OCI-LY1 (cell line): ENCODE data around the gene COQ2.

ENCODE experiments used
- H2AFZ ChIP-seq: fragments of 200-600 bp; sonication (generic), shearing (Covaris generic); 2 replicates; pipeline ENCODE4 v1.6.0; 2014; ENCODE audit warnings: antibody characterized with exemption, mild to moderate bottlenecking, low read length
- H3F3A ChIP-seq: fragments of 200-600 bp; sonication (generic), shearing (Covaris generic); 2 replicates; pipeline ENCODE4 v1.6.0; 2014; ENCODE audit warnings: mild to moderate bottlenecking, antibody characterized with exemption, low read length, moderate library complexity; ENCODE audit not compliant: insufficient read depth
- H3K27ac ChIP-seq: fragments of 200-600 bp; sonication (generic); 2 replicates; pipeline ENCODE4 v1.5.1; 2014; ENCODE audit warnings: low read length, mixed run types, mild to moderate bottlenecking, low read depth; ENCODE audit not compliant: poor library complexity, severe bottlenecking
- H3K27me3 ChIP-seq: fragments of 200-600 bp; sonication (generic); 2 replicates; pipeline ENCODE4 v1.6.0; 2014; ENCODE audit warnings: antibody characterized with exemption, mild to moderate bottlenecking, low read length, moderate library complexity; ENCODE audit not compliant: insufficient read depth
- H3K36me3 ChIP-seq: fragments of 200-600 bp; sonication (generic); 2 replicates; pipeline ENCODE4 v1.6.1; 2014; ENCODE audit warnings: mild to moderate bottlenecking, antibody characterized with exemption, low read length, moderate library complexity, mixed read lengths; ENCODE audit not compliant: insufficient read depth
- H3K4me1 ChIP-seq: fragments of 200-600 bp; sonication (generic); 2 replicates; pipeline ENCODE4 v1.5.1; 2014; ENCODE audit warnings: mild to moderate bottlenecking, low read length, moderate library complexity; ENCODE audit not compliant: insufficient read depth, severe bottlenecking
- H3K4me2 ChIP-seq: fragments of 200-600 bp; sonication (generic), shearing (Covaris generic); 2 replicates; pipeline ENCODE4 v1.6.1; 2014; ENCODE audit warnings: low read length
- H3K4me3 ChIP-seq: fragments of 200-600 bp; sonication (generic); 2 replicates; pipeline ENCODE4 v1.5.1; 2014; ENCODE audit warnings: low read length, low read depth, mild to moderate bottlenecking, mixed read lengths; ENCODE audit not compliant: poor library complexity, severe bottlenecking
- H3K79me2 ChIP-seq: fragments of 200-600 bp; shearing (Covaris generic); 2 replicates; pipeline ENCODE4 v1.6.1; 2016; ENCODE audit warnings: mixed run types, low read length, mixed read lengths; ENCODE audit not compliant: insufficient read depth
- H3K9ac ChIP-seq: fragments of 200-600 bp; sonication (generic), shearing (Covaris generic); 2 replicates; pipeline ENCODE4 v1.6.1; 2014; ENCODE audit warnings: mild to moderate bottlenecking, low read length, mixed read lengths
- H3K9me2 ChIP-seq: fragments of 200-600 bp; sonication (generic), shearing (Covaris generic); 2 replicates; pipeline ENCODE4 v1.6.1; 2014; ENCODE audit warnings: low read depth, mild to moderate bottlenecking, low read length, mixed read lengths
- H3K9me3 ChIP-seq: fragments of 200-600 bp; shearing (Covaris generic); 2 replicates; pipeline ENCODE4 v1.6.1; 2014; ENCODE audit warnings: low read length, mixed read lengths
- H4K20me1 ChIP-seq: fragments of 200-600 bp; sonication (generic), shearing (Covaris generic); 2 replicates; pipeline ENCODE4 v1.6.0; 2016; ENCODE audit warnings: mild to moderate bottlenecking, low read length; ENCODE audit not compliant: insufficient read depth
- EZH2 ChIP-seq: fragments of 200-600 bp; sonication (generic), shearing (Covaris generic); IDR thresholded peaks from 2 replicates; pipeline ENCODE4 v1.8.0; 2017; ENCODE audit warnings: borderline replicate concordance, mixed run types, mild to moderate bottlenecking, antibody characterized with exemption, low read length, moderate library complexity, mixed read lengths
- TF ChIP-seq, protein P1 (sequence below): fragments of 200-600 bp; sonication (generic), shearing (Covaris generic); IDR thresholded peaks from 2 replicates; pipeline ENCODE4 v1.5.1; 2017; ENCODE audit warnings: mild to moderate bottlenecking, antibody characterized with exemption, low read length, moderate library complexity, mixed read lengths

The COQ2 gene

DNA sequence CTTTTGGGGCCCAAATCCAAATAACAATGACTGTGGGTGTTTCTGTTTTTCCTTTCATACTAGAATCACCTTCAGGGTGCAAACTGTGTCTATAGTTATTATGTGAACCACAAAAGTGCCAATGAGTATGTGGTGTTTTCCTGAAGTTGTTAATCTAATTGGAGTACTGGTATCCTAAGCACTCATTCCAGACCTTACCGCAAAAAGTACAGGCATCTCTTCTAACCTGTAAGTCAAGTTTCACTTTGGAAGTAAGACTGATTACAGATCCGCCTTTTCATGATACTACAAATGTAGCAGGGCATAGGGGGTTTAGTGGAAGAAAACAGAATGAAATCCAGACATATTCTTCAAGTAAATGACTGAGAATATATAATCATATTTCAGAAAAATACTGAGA lies 16.1 kb downstream of the COQ2 start:
- H3K4me3 ChIP-seq = no peak overlapping the region
- TF ChIP-seq EZH2 = no peak
- TF ChIP-seq, protein P1, sequence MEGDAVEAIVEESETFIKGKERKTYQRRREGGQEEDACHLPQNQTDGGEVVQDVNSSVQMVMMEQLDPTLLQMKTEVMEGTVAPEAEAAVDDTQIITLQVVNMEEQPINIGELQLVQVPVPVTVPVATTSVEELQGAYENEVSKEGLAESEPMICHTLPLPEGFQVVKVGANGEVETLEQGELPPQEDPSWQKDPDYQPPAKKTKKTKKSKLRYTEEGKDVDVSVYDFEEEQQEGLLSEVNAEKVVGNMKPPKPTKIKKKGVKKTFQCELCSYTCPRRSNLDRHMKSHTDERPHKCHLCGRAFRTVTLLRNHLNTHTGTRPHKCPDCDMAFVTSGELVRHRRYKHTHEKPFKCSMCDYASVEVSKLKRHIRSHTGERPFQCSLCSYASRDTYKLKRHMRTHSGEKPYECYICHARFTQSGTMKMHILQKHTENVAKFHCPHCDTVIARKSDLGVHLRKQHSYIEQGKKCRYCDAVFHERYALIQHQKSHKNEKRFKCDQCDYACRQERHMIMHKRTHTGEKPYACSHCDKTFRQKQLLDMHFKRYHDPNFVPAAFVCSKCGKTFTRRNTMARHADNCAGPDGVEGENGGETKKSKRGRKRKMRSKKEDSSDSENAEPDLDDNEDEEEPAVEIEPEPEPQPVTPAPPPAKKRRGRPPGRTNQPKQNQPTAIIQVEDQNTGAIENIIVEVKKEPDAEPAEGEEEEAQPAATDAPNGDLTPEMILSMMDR = no peak
- no peaks in the 10 kb centered on the region for H4K20me1 ChIP-seq
- H3K9ac ChIP-seq = no peak overlapping the region
- peaks cover 14% of the 10 kb centered on the region for H3K36me3 ChIP-seq
- H3K9me3 ChIP-seq = no peaks in the 10 kb centered on the region
- no peak overlapping the region for H2AFZ ChIP-seq
- no peak overlapping the region for H3K27ac ChIP-seq
- no peak overlapping the region for H3K4me2 ChIP-seq
- no peaks in the 10 kb centered on the region for H3K4me1 ChIP-seq
- H3K79me2 ChIP-seq = no peaks in the 10 kb centered on the region
- no peaks in the 10 kb centered on the region for H3K9me2 ChIP-seq
- H3F3A ChIP-seq = no peaks in the 10 kb centered on the region
- H3K27me3 ChIP-seq = no peaks in the 10 kb centered on the region

DNA sequence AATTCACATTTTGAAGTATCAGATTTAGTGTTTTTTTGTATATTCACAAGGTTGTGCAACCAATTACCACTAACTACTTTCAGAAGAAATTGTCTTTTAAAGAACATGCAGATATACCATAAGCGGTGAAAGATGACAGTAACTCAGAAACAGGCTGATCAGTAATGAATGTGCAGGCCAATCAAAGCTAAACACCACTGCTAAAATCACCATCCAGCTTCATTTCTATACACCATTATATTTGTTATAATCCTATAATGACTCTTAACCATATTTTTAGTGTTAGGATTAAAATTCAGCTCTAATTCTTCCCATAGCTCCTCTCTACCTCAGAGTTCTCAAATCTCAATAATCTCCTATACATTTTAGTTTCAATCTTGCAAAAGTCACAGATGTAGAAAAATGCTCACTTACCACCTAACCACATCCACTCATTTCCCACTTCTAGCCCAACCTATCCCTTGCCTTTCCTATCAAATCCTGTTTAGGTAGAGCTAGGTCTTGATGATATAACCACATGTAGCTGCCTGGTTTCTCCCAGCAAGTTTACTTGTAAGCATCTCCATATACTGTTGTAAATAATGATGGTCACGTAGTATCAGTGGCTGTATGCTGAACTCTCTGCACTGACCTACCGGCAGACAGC lies 16.6 kb downstream of the COQ2 start:
- no peaks in the 10 kb centered on the region for H3K79me2 ChIP-seq
- no peaks in the 10 kb centered on the region for H4K20me1 ChIP-seq
- H3K9me3 ChIP-seq = no peaks in the 10 kb centered on the region
- no peak overlapping the region for H3K9ac ChIP-seq
- H3K27me3 ChIP-seq = no peaks in the 10 kb centered on the region
- TF ChIP-seq EZH2 = no peak
- TF ChIP-seq, protein P1 = no peak
- peaks cover 14% of the 10 kb centered on the region for H3K36me3 ChIP-seq
- H3K27ac ChIP-seq = no peak overlapping the region
- H3K4me2 ChIP-seq = no peak overlapping the region
- H2AFZ ChIP-seq = no peak overlapping the region
- no peaks in the 10 kb centered on the region for H3K9me2 ChIP-seq
- H3F3A ChIP-seq = no peaks in the 10 kb centered on the region
- H3K4me3 ChIP-seq = no peak overlapping the region
- H3K4me1 ChIP-seq = no peaks in the 10 kb centered on the region

DNA sequence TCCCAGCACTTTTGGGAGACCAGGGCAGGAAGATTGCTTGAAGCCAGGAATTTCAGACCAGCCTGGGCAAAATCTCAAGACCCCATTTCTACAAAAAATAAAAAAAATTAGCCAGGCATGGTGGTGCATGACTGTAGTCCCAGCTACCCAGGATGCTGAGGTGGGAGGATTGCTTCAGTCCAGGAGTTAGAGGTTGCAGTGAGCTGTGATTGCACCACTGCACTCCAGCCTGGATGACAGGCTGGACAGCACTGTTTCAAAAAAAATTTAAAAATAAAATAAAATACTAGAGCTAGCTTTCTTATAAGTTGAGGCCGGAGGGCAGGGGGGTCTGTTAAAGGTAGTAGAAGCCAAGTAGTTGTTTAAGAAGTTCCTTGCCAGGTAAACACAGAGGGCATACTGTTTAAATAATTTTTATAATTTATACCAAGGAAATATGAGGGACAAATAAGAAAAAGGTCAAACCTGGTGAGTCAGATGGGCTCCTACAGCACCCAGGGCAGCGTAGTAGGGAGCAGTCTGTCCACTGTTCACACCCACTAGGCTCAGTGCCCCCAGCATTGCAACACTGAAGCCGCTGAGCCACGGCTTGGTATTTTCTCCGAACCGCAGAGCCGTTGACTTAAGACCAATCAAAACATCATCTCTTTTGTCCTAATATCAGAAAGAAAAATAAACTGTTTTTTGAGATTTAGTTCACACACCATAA lies 17.3 kb downstream of the COQ2 start:
- Histone ChIP-seq H3K27ac (no peak overlapping the region), H3K9me2 (no peaks in the 10 kb centered on the region), H3K36me3 (peaks cover 10% of the 10 kb centered on the region), H3K9me3 (no peaks in the 10 kb centered on the region), H3K27me3 (no peaks in the 10 kb centered on the region), H3K4me2 (no peak overlapping the region), H3F3A (no peaks in the 10 kb centered on the region), H2AFZ (no peak overlapping the region), H4K20me1 (no peaks in the 10 kb centered on the region), H3K79me2 (no peaks in the 10 kb centered on the region), H3K4me3 (no peak overlapping the region), H3K4me1 (no peaks in the 10 kb centered on the region), H3K9ac (no peak overlapping the region)
- TF ChIP-seq EZH2 = no peak
- TF ChIP-seq, protein P1 = no peak
